SU-DHL-6 (cell line): ENCODE results near the gene ACER3.

ENCODE experiments used
- H2AFZ ChIP-seq: fragments of 200-600 bp; sonication (generic); 2 replicates; pipeline ENCODE4 v1.6.1; 2014; ENCODE audit warnings: low read depth, mild to moderate bottlenecking, moderate library complexity, mixed read lengths, antibody characterized with exemption, low read length; ENCODE audit not compliant: severe bottlenecking
- H3F3A ChIP-seq: fragments of 200-600 bp; shearing (Covaris generic); 2 replicates; pipeline ENCODE4 v1.6.0; 2016; ENCODE audit warnings: antibody characterized with exemption, mild to moderate bottlenecking; ENCODE audit not compliant: insufficient read depth
- H3K27ac ChIP-seq: fragments of 200-600 bp; sonication (generic); 2 replicates; pipeline ENCODE4 v1.5.1; 2016; ENCODE audit warnings: low read depth, mild to moderate bottlenecking, low read length, moderate library complexity, mixed read lengths
- H3K27me3 ChIP-seq: fragments of 200-600 bp; sonication (generic), shearing (Covaris generic); 2 replicates; pipeline ENCODE4 v1.6.0; 2014; ENCODE audit warnings: mild to moderate bottlenecking, low read length
- H3K36me3 ChIP-seq: fragments of 200-600 bp; sonication (generic); 2 replicates; pipeline ENCODE4 v1.6.1; 2014; ENCODE audit warnings: mild to moderate bottlenecking, low read length, mixed read lengths
- H3K4me2 ChIP-seq: fragments of 300-600, 200-600 bp; shearing (Covaris generic), sonication (generic); 2 replicates; pipeline ENCODE4 v1.6.0; 2014; ENCODE audit warnings: low read length, low read depth, mild to moderate bottlenecking; ENCODE audit not compliant: poor library complexity, severe bottlenecking
- H3K4me3 ChIP-seq: fragments of 200-600 bp; sonication (generic); 2 replicates; pipeline ENCODE4 v1.5.1; 2014; ENCODE audit warnings: antibody characterized with exemption, low read length, mild to moderate bottlenecking, mixed read lengths; ENCODE audit not compliant: insufficient read depth, poor library complexity, severe bottlenecking
- H3K79me2 ChIP-seq: fragments of 200-600 bp; sonication (generic); 2 replicates; pipeline ENCODE4 v1.6.1; 2014; ENCODE audit warnings: mild to moderate bottlenecking, low read length, moderate library complexity; ENCODE audit not compliant: insufficient read depth
- H3K9ac ChIP-seq: fragments of 200-600 bp; sonication (generic); 2 replicates; pipeline ENCODE4 v1.7.0; 2014; ENCODE audit warnings: mild to moderate bottlenecking, low read length
- H3K9me2 ChIP-seq: fragments of 200-600 bp; sonication (generic); replicated peaks from 2 replicates; pipeline ENCODE4 v1.6.1; 2014; ENCODE audit warnings: low read length; ENCODE audit not compliant: insufficient read depth
- H3K9me3 ChIP-seq: fragments of 200-600 bp; sonication (generic); 2 replicates; pipeline ENCODE4 v1.6.1; 2014; ENCODE audit warnings: low read length, mixed read lengths; ENCODE audit not compliant: insufficient read depth
- H4K20me1 ChIP-seq: fragments of 200-600 bp; sonication (generic); 2 replicates; pipeline ENCODE4 v1.6.1; 2014; ENCODE audit warnings: low read depth, mild to moderate bottlenecking, antibody characterized with exemption, low read length, moderate library complexity, mixed read lengths
- EZH2phosphoT487 ChIP-seq: fragments of 200-600 bp; sonication (generic), shearing (Covaris generic); conservative IDR thresholded peaks from 2 replicates; pipeline ENCODE4 v1.6.1; 2018; ENCODE audit warnings: mild to moderate bottlenecking, antibody characterized with exemption, low read length, moderate library complexity, mixed read lengths
- TF ChIP-seq, protein P1 (sequence below): fragments of 200-600 bp; sonication (generic); IDR thresholded peaks from one replicate; pipeline ENCODE4 v1.5.1; 2017; ENCODE audit warnings: antibody characterized with exemption, mild to moderate bottlenecking, low read length, moderate library complexity; ENCODE audit not compliant: insufficient read depth, poor library complexity, severe bottlenecking

The ACER3 gene

DNA sequence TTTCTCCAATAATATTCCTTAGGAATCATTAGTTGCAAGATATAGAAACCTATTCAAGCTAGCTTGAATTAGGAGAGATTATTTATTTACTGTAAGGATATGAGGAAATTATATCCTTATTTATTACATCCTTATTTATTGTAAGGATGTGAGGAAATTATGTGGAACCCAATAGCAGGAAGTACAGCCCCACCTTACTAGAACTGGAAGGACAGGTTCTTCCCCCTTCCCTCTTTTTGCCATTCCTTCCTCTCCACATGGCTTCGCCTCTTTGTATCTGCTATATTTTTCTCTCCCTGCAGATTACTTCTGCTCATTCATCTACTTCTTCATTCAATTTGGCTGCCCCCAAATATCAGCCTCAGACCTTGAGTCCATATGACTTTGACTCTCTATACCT lies 124.0 kb downstream of the ACER3 start:
- no peaks in the 10 kb centered on the region for H3K9me3 ChIP-seq
- H3K4me2 ChIP-seq, result no peak overlapping the region
- H3K36me3 ChIP-seq, result no peaks in the 10 kb centered on the region
- no peaks in the 10 kb centered on the region for H4K20me1 ChIP-seq
- H3K4me3 ChIP-seq, result no peak overlapping the region
- H3K9ac ChIP-seq, result no peak overlapping the region
- H3K79me2 ChIP-seq, result no peaks in the 10 kb centered on the region
- TF ChIP-seq, protein P1, sequence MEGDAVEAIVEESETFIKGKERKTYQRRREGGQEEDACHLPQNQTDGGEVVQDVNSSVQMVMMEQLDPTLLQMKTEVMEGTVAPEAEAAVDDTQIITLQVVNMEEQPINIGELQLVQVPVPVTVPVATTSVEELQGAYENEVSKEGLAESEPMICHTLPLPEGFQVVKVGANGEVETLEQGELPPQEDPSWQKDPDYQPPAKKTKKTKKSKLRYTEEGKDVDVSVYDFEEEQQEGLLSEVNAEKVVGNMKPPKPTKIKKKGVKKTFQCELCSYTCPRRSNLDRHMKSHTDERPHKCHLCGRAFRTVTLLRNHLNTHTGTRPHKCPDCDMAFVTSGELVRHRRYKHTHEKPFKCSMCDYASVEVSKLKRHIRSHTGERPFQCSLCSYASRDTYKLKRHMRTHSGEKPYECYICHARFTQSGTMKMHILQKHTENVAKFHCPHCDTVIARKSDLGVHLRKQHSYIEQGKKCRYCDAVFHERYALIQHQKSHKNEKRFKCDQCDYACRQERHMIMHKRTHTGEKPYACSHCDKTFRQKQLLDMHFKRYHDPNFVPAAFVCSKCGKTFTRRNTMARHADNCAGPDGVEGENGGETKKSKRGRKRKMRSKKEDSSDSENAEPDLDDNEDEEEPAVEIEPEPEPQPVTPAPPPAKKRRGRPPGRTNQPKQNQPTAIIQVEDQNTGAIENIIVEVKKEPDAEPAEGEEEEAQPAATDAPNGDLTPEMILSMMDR, result no peak
- TF ChIP-seq EZH2phosphoT487, result no peak
- no peak overlapping the region for H3K27ac ChIP-seq
- H3K9me2 ChIP-seq, result no peaks in the 10 kb centered on the region
- no peaks in the 10 kb centered on the region for H3K27me3 ChIP-seq
- H2AFZ ChIP-seq, result no peak overlapping the region
- H3F3A ChIP-seq, result no peaks in the 10 kb centered on the region

DNA sequence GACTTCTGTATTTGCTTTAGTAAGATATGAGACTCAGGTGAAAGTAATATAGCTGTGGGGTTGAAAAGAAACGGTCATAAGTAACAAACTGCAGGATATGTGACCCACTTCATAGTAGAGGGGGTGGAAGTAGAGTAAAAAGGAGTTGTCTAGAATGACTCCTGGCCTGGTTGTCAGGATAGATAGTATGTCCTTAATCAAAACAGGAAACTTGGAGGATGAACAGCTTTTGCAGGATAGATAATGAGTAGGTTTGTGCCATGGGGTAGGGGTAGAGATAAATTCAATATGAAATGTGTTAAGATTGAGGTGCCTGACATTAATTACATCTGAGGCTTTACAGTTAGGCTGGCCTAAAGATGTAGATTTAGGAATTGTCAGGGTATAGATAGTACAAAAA lies 126.5 kb downstream of the ACER3 start:
- H3K9ac ChIP-seq, result no peak overlapping the region
- H3K27me3 ChIP-seq, result no peaks in the 10 kb centered on the region
- no peak overlapping the region for H3K4me2 ChIP-seq
- no peak overlapping the region for H2AFZ ChIP-seq
- no peaks in the 10 kb centered on the region for H3F3A ChIP-seq
- H3K36me3 ChIP-seq, result no peaks in the 10 kb centered on the region
- no peak overlapping the region for H3K4me3 ChIP-seq
- H4K20me1 ChIP-seq, result no peaks in the 10 kb centered on the region
- no peaks in the 10 kb centered on the region for H3K9me3 ChIP-seq
- H3K79me2 ChIP-seq, result no peaks in the 10 kb centered on the region
- H3K27ac ChIP-seq, result no peak overlapping the region
- H3K9me2 ChIP-seq, result no peaks in the 10 kb centered on the region
- TF ChIP-seq EZH2phosphoT487, result no peak
- TF ChIP-seq, protein P1, result no peak

DNA sequence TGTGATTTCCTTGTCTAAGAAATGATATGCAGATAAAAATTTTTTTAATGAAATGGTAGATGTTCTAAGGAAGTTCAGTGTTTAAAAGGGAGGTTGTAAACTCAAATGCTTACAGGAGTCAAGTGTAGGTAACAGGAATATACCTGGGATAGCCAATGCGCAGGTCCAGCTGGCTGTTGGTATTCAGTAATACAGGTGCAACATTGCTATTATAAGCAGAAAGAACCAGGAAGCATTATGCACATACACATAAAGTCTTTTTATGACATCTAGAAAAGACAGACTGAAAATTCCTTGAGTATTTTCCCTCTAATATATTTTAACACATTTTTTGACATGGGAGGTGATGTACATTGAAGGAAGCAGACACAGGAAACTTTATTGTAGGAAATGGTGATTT lies 129.9 kb downstream of the ACER3 start:
- no peak overlapping the region for H3K4me3 ChIP-seq
- no peaks in the 10 kb centered on the region for H3K9me3 ChIP-seq
- no peak overlapping the region for H3K4me2 ChIP-seq
- no peak overlapping the region for H2AFZ ChIP-seq
- TF ChIP-seq EZH2phosphoT487, result no peak
- TF ChIP-seq, protein P1, result no peak
- no peaks in the 10 kb centered on the region for H3K36me3 ChIP-seq
- H4K20me1 ChIP-seq, result no peaks in the 10 kb centered on the region
- no peak overlapping the region for H3K9ac ChIP-seq
- H3K79me2 ChIP-seq, result no peaks in the 10 kb centered on the region
- no peaks in the 10 kb centered on the region for H3K9me2 ChIP-seq
- no peak overlapping the region for H3K27ac ChIP-seq
- H3F3A ChIP-seq, result no peaks in the 10 kb centered on the region
- no peaks in the 10 kb centered on the region for H3K27me3 ChIP-seq
